ENCODE results near the gene MLKL.
"Not testable (repeated sequence)": the region's sequence is repeated elsewhere in the genome, so short reads cannot be mapped to it uniquely, and the experiment has no call there.

The MLKL gene

GRCh38 chr16:74709441-74709877, 8.8 kb upstream of the MLKL start:
- TF ChIP-seq GATA1 (IDR thresholded peaks at IDR 0.05; ENCODE audit: low read depth, low read length), result no peak
- peak; percentile 70 to 85 for DNase-seq

DNA sequence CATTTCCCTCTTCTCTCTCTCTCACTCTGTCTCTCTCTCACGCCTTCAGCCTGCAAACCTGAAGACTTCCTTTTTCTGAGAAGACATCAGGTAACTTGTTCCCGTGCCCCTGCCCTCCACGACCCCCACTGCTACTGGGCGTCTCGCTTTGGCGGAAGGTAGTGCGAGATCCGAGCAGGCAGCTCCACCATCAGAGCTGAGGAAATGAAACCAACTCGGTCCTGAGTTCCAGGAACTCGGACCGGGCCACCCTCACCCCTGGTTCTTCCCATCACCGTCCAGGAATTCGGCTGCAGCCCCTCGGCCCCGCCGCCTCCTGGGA, 585 bp downstream of the MLKL start:
- peak in 1 of 2 experiments; percentile 37 for DNase-seq
- TF ChIP-seq GATA1 (IDR thresholded peaks at IDR 0.05; ENCODE audit: low read depth, low read length) (no peak), POLR2A (IDR thresholded peaks at IDR 0.05; ENCODE audit: low read length) (no peak)

GRCh38 chr16:74699666-74700065, 996 bp downstream of the MLKL start:
- DNase-seq, result no peak
- TF ChIP-seq POLR2A (IDR thresholded peaks at IDR 0.05; ENCODE audit: low read length) (no peak), GATA1 (IDR thresholded peaks at IDR 0.05; ENCODE audit: low read depth, low read length) (no peak)

DNA sequence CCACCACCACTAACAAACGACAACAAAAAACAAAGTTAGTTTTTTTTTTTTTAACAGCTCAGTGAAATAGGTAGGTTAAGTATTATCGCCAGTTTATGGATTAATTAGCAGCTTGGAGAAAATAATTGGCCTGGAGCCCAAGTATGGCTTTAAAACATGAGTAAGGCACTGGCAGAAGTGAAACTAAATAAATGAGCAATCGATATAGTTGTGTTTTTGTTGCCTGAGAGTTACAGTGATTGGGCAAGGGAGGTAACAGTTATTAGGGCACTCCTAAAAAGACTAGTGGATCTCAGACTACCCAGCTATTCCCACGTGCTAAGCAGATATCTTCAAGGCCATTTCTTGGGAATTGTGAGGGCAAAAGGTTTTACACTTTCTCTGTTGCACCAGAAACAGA, 2.4 kb downstream of the MLKL start:
- DNase-seq, result no peak
- TF ChIP-seq POLR2A (IDR thresholded peaks at IDR 0.05; ENCODE audit: low read length), result no peak
- no peak for TF ChIP-seq GATA1 (IDR thresholded peaks at IDR 0.05; ENCODE audit: low read depth, low read length)

GRCh38 chr16:74695450-74696422, 4.9 kb downstream of the MLKL start:
- peak; percentile 79 for TF ChIP-seq POLR2A (IDR thresholded peaks at IDR 0.05; ENCODE audit: low read length)
- TF ChIP-seq GATA1 (IDR thresholded peaks at IDR 0.05; ENCODE audit: low read depth, low read length), result no peak
- peak; percentile 84 to 86 for DNase-seq

DNA sequence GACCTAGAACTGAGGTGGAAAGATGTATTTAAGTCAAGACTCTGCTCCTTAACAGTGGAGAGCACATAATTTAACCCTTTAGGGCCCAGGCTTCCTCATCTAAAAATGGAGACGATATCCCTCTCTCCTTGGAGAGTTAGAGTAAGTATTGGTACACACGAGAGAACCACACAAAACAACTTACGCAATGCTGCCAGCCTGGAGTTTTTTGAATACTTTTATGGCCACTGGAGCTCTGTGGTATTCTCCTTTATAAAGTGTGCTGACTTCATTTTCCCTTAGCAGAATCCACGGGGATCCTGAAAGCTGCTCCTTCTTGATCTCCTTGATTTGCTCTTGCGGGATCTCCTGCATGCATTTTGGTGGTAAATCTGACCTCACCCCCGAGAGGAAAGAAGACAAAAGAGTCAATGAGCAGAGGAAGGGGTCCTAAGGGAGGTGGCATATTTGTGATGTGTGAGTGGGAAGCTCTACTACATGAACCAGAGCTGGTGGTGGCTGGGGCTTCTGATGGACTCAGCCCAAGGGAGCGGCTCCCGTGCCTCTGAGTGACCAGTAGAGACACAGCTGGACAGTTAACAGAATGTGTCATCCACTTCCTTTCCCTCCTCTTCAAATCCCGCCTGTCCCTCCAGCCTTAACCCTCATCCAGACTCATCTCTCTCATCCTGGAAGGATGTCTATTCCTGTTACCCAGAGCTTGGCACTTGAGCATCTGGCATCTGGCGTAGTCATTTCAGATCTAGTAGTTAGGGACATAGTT, 9.4 kb downstream of the MLKL start:
- no peak for TF ChIP-seq GATA1 (IDR thresholded peaks at IDR 0.05; ENCODE audit: low read depth, low read length)
- TF ChIP-seq POLR2A (IDR thresholded peaks at IDR 0.05; ENCODE audit: low read length), result no peak
- no peak for DNase-seq

- TF ChIP-seq GATA1 (IDR thresholded peaks at IDR 0.05; ENCODE audit: low read depth, low read length) (no peak), POLR2A (IDR thresholded peaks at IDR 0.05; ENCODE audit: low read length) (no peak)
- no peak for DNase-seq
These were observed 18.1 kb downstream of the MLKL start for GRCh38 chr16:74682556-74682955.

GRCh38 chr16:74680681-74681080, 20.0 kb downstream of the MLKL start:
- no peak for DNase-seq
- TF ChIP-seq POLR2A (IDR thresholded peaks at IDR 0.05; ENCODE audit: low read length), result no peak
- no peak for TF ChIP-seq GATA1 (IDR thresholded peaks at IDR 0.05; ENCODE audit: low read depth, low read length)

- no peak for DNase-seq
- no peak for TF ChIP-seq POLR2A (IDR thresholded peaks at IDR 0.05; ENCODE audit: low read length)
- no peak for TF ChIP-seq GATA1 (IDR thresholded peaks at IDR 0.05; ENCODE audit: low read depth, low read length)
These were observed 20.7 kb downstream of the MLKL start for GRCh38 chr16:74679983-74680382.

DNA sequence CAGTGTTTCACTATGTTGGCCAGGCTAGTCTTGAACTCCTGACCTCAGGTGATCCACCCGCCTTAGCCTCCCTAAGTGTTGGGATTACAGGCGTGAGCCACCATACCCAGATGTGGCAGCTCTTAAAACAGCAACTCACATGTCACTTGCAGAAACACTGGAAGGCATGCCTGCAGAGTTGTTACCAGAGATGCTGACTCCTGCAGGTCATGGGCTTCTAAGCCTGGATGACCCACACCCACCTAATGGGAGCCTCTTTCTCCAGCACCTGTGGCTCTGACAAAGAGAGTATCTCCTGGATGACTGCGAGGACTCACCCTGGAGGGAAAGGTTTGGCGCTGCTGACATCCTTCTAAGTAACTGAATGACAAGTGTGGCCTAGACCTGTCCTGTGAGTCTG, 22.8 kb downstream of the MLKL start:
- TF ChIP-seq POLR2A (IDR thresholded peaks at IDR 0.05; ENCODE audit: low read length) (no peak), GATA1 (IDR thresholded peaks at IDR 0.05; ENCODE audit: low read depth, low read length) (no peak)
- DNase-seq, result no peak

DNA sequence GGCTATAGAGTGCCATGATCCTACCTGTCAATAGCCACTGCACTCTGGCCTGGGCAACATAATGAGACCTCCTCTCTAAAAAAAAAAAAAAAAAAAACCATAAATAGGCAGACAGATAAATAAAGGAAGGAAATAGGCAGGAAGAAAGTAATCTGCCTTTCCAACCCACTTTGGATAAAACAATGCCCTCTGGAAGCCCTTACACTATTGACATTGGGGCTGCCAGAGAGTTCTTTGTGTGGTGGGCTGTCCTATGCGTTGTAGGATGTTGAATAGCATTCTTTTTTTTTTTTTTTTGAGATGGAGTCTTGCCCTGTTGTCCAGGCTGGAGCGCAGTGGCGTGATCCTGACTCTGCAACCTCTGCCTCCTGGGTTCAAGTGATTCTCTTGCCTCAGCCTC, 26.8 kb downstream of the MLKL start:
- TF ChIP-seq GATA1 (IDR thresholded peaks at IDR 0.05; ENCODE audit: low read depth, low read length) (no peak), POLR2A (IDR thresholded peaks at IDR 0.05; ENCODE audit: low read length) (no peak)
- DNase-seq, result no peak

DNA sequence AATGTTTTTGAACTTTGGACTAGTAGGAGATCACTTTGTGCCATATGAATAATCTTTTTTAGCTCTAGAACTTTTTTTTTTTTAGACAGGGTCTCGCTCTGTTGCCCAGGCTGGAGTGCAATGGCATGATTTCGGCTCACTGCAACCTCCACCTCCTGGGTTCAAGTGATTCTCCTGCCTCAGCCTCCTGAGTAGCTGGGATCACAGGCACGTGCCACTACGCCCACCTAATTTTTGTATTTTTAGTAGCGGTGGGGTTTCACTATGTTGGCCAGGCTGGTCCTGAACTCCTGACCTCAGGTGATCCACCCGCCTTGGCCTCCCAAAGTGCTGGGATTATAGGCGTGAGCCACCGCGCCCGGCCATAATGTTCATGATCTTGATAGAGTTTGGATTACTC, 31.8 kb downstream of the MLKL start:
- DNase-seq, result not testable (repeated sequence)

DNA sequence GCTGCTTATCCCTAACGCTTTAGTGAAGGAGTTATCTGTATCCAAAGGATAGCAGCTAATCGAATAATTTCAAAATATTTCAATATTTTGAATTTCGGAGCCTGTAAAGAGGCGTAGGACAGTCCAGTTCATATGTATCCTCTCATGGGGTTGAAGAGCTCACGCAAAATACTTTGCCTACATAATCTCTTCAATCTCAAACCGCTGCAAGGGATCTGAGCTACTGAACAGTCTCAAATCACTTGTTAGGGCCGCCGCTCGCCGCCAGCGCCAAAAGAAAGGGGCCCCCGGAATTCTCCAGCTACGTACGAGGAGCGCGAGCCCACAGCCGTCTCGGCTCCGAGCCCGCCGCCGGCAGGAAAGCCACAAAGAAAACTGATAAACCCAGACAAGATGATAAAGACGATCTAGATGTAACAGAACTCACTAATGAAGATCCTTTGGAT, 33.4 kb downstream of the MLKL start:
- DNase-seq, result peak; percentile 76 to 78
- TF ChIP-seq GATA1 (IDR thresholded peaks at IDR 0.05; ENCODE audit: low read depth, low read length) (no peak), POLR2A (IDR thresholded peaks at IDR 0.05; ENCODE audit: low read length) (no peak)

GRCh38 chr16:74666425-74667254, 34.0 kb downstream of the MLKL start, which contains the start of gene RFWD3:
Gene RFWD3, minus strand, starts transcription at chr16:74666877. Its CDS starts 5,428 bp downstream, at chr16:74661449.
- peak; percentile 99 to 100 for DNase-seq
- TF ChIP-seq GATA1 (IDR thresholded peaks at IDR 0.05; ENCODE audit: low read depth, low read length) (no peak), POLR2A (IDR thresholded peaks at IDR 0.05; ENCODE audit: low read length) (peak; percentile 96)

Data from erythroblast (primary cell).